Stimulated activated CD8-positive, alpha-beta memory T cell treated with anti-CD3 and anti-CD28 coated beads, Interleukin-7, amount 100 ng/mL, for 1 hour (primary cell): ENCODE measurements around the gene EXT2.

ENCODE experiments used
- DNase-seq, 2 donors: peaks; one replicate each; pipeline ENCODE4 v3.0.0-alpha.2; 2020; ENCODE audit warnings: low read depth in 2 of 2

EXT2 gene

DNA sequence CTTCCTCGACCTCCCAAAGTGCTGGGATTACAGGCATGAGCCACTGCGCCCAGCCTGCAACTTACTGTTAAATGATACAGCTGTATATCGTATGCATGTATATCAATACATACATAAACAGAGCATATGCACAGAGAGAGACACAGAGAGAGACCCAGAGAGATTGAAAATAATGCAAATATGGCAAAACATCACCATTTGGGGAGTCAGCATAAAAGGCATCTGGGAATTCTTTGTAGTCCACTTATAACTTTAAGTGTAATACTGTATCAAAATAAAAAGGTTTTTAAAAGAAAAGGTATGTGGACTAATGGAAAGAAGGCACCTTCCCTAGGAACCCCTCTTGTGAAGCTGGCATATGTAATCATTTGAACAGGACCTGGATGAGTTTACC lies 192.7 kb downstream of the EXT2 start:
- no peak for DNase-seq

DNA sequence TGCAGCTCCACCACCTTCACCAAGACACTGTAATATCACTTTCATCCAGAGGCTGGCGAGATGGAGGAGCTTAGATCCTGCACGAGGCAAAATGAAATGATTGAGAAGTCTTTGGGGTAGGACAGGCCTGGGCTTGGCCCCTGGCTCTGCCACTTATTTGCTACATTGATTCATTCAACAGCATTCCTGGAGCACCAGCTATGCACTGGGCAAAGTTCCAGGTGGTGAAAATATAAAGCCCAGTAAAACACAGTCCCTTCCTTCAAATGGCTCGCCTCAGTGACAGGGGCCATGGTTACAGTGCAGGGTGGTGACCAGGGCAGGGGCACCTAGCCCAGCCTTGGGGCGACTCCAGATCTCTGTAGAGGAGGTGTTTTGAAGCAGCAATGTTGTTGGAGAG lies 194.7 kb downstream of the EXT2 start:
- no peak for DNase-seq
